Activated CD4-positive, alpha-beta memory T cell treated with anti-CD3 and anti-CD28 coated beads, Interleukin-2, amount 10 ng/mL, durations not matched to agents 7 days and 5 days (primary cell): ENCODE data around the gene WASF2. TPM values are rescaled to one million over a fixed set of nuclear protein-coding genes. Genes with fewer than 3 reads are reported as not detected.

Experiments used
- CTCF ChIA-PET: fragments of 350-600 bp; sonication (Branson Sonifier 250); formaldehyde crosslinking; loops from one replicate; lab custom pipeline; 2021; ENCODE audit warnings: antibody characterized with exemption, inconsistent platforms; lab: Charles Lee
- POLR2A ChIA-PET: fragments of 350-600 bp; sonication (Branson Sonifier 250); formaldehyde crosslinking; loops from one replicate; lab custom pipeline; 2021; ENCODE audit warnings: antibody characterized with exemption; lab: Charles Lee
- DNase-seq: peaks from one replicate; pipeline ENCODE4 v3.0.0-alpha.2; 2020
- H3K27ac Mint-ChIP-seq: one replicate; pipeline ENCODE4 v1.8.0; 2021; ENCODE audit warnings: mild to moderate bottlenecking, mixed read lengths
- H3K27me3 Mint-ChIP-seq: one replicate; pipeline ENCODE4 v1.8.0; 2021; ENCODE audit warnings: mixed read lengths
- H3K36me3 Mint-ChIP-seq: one replicate; pipeline ENCODE4 v1.8.0; 2021; ENCODE audit warnings: low read depth, mixed read lengths
- H3K4me1 Mint-ChIP-seq: one replicate; pipeline ENCODE4 v1.8.0; 2021; ENCODE audit warnings: mixed read lengths
- H3K4me3 Mint-ChIP-seq: one replicate; pipeline ENCODE4 v1.8.0; 2021; ENCODE audit warnings: mild to moderate bottlenecking, mixed read lengths
- H3K9me3 Mint-ChIP-seq: one replicate; pipeline ENCODE4 v1.8.0; 2021; ENCODE audit warnings: mixed read lengths
- total RNA-seq, 2 experiments: library from RNA; stranded (reverse); gene quantifications; one replicate each; pipeline ENCODE4 v1.2.3, GENCODE V29; 2021

Gene WASF2
- total RNA-seq, 2 experiments from 2014 or later, result 150 TPM

GRCh38 chr1:27361044-27361402 is 128.9 kb downstream of the WASF2 start:
- no peaks in the 10 kb centered on the region for H3K36me3 Mint-ChIP-seq
- peaks cover 52% of the 10 kb centered on the region for H3K4me1 Mint-ChIP-seq
- peaks cover 8% of the 10 kb centered on the region for H3K27me3 Mint-ChIP-seq
- H3K9me3 Mint-ChIP-seq, result no peaks in the 10 kb centered on the region
- POLR2A ChIA-PET, result interaction anchor here (1.1 to 1.2 kb wide), 2 partner anchors 9 to 28 kb away, joined by 3 read pairs; no protein-coding TSS in a partner anchor
- H3K27ac Mint-ChIP-seq, result no peak overlapping the region
- CTCF ChIA-PET, result interaction anchor here (1.9 kb wide), 1 partner anchor 10 kb away, joined by 4 read pairs; no protein-coding TSS in a partner anchor
- no peak for DNase-seq
- H3K4me3 Mint-ChIP-seq, result peak overlapping the region; percentile 21

- ChIA-PET POLR2A (interaction anchor here (1.1 to 1.2 kb wide), 2 partner anchors 10 to 19 kb away, joined by 3 to 4 read pairs; partner anchors contain the start of gene SYTL1), CTCF (interaction anchor here (0.6 to 1.9 kb wide), 3 partner anchors 10 to 310 kb away, joined by 3 to 4 read pairs (median 4); no protein-coding TSS in a partner anchor)
- H3K36me3 Mint-ChIP-seq, result no peaks in the 10 kb centered on the region
- H3K4me3 Mint-ChIP-seq, result peak overlapping the region; percentile 62
- DNase-seq, result peak; percentile 54
- H3K27ac Mint-ChIP-seq, result peak overlapping the region; percentile 59
- peaks cover 8% of the 10 kb centered on the region for H3K27me3 Mint-ChIP-seq
- no peaks in the 10 kb centered on the region for H3K9me3 Mint-ChIP-seq
- H3K4me1 Mint-ChIP-seq, result peaks cover 56% of the 10 kb centered on the region
Measured at GRCh38 chr1:27360159-27361043, 129.6 kb downstream of the WASF2 start.

GRCh38 chr1:27359822-27360158 is 130.2 kb downstream of the WASF2 start:
- ChIA-PET CTCF (interaction anchor here (1.2 to 1.9 kb wide), 2 partner anchors 11 to 27 kb away, joined by 4 read pairs; no protein-coding TSS in a partner anchor), POLR2A (interaction anchor here (1.2 kb wide), 1 partner anchor 18 kb away, joined by 4 read pairs; the partner anchor contains the start of gene SYTL1)
- H3K4me1 Mint-ChIP-seq, result peaks cover 53% of the 10 kb centered on the region
- no peaks in the 10 kb centered on the region for H3K36me3 Mint-ChIP-seq
- DNase-seq, result no peak
- peak overlapping the region; percentile 59 for H3K27ac Mint-ChIP-seq
- no peaks in the 10 kb centered on the region for H3K9me3 Mint-ChIP-seq
- peaks cover 8% of the 10 kb centered on the region for H3K27me3 Mint-ChIP-seq
- H3K4me3 Mint-ChIP-seq, result peak overlapping the region; percentile 62

- Mint-ChIP-seq H3K9me3 (no peaks in the 10 kb centered on the region), H3K4me1 (peaks cover 49% of the 10 kb centered on the region), H3K36me3 (no peaks in the 10 kb centered on the region), H3K4me3 (peak overlapping the region; percentile 1), H3K27ac (no peak overlapping the region), H3K27me3 (peaks cover 8% of the 10 kb centered on the region)
- ChIA-PET CTCF (interaction anchor here (2.4 to 3.1 kb wide), 5 partner anchors 15 to 59 kb away, joined by 10 to 36 read pairs (median 12); no protein-coding TSS in a partner anchor), POLR2A (interaction anchor here (1.0 to 9.1 kb wide), 4 partner anchors 7 to 204 kb away, joined by 4 to 93 read pairs (median 20); partner anchors contain the start of genes MAP3K6, SLC9A1 and SYTL1)
- no peak for DNase-seq
Measured at GRCh38 chr1:27358928-27359313, 131.0 kb downstream of the WASF2 start.

DNA sequence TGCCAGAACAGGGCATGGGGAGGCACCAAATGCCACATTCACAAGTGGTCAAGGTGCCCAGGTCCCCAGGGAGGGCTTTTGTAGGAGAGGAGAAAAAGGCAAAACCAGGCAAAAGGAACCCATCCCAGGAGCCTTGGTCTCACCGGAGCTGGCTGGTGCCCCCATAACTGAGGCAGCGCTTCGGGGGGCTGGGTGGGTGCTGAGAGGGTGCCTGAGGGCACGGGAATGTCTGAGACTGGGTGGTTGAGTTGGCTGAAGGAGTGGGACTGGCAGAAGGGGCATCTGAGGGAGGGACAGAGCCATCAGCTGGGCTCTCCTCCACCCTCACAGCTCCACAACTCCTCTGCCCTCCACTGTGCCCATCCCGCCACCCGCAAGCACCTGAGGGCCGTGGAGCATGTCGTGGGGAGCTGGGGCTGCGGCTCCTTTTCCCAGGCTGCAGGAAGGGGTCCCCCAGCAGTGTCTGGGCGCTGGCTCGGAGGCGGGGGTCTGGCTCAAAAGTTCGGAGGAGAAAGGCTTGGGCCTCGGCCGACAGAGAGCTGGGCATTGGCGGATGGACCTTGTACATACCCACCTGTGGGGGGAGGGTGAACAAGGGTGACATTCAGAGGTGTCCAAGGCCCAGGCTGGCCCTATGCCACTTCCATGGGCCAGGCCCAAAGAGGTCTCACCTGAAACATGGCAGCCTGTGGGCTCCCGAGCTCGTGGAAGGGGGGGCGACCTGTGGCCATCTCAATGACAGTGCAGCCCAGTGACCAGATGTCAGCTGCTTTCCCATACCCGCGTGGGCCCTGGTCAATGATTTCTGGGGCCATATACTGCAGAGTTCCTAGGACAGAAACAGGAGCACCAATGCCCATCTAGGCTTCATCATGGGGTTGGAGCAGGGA is 131.7 kb downstream of the WASF2 start:
- peaks cover 50% of the 10 kb centered on the region for H3K4me1 Mint-ChIP-seq
- no peak for DNase-seq
- no peaks in the 10 kb centered on the region for H3K9me3 Mint-ChIP-seq
- H3K36me3 Mint-ChIP-seq, result no peaks in the 10 kb centered on the region
- POLR2A ChIA-PET, result interaction anchor here (1.0 to 9.1 kb wide), 8 partner anchors 7 to 203 kb away, joined by 3 to 93 read pairs (median 6); partner anchors contain the start of genes GPR3, MAP3K6, SLC9A1 and SYTL1
- H3K27ac Mint-ChIP-seq, result no peak overlapping the region
- CTCF ChIA-PET, result interaction anchor here (0.7 to 3.1 kb wide), 20 partner anchors 8 to 644 kb away, joined by 3 to 36 read pairs (median 8); partner anchors contain the start of genes MAP3K6, SYTL1 and TMEM222
- H3K4me3 Mint-ChIP-seq, result peak overlapping the region; percentile 66
- H3K27me3 Mint-ChIP-seq, result peaks cover 8% of the 10 kb centered on the region

DNA sequence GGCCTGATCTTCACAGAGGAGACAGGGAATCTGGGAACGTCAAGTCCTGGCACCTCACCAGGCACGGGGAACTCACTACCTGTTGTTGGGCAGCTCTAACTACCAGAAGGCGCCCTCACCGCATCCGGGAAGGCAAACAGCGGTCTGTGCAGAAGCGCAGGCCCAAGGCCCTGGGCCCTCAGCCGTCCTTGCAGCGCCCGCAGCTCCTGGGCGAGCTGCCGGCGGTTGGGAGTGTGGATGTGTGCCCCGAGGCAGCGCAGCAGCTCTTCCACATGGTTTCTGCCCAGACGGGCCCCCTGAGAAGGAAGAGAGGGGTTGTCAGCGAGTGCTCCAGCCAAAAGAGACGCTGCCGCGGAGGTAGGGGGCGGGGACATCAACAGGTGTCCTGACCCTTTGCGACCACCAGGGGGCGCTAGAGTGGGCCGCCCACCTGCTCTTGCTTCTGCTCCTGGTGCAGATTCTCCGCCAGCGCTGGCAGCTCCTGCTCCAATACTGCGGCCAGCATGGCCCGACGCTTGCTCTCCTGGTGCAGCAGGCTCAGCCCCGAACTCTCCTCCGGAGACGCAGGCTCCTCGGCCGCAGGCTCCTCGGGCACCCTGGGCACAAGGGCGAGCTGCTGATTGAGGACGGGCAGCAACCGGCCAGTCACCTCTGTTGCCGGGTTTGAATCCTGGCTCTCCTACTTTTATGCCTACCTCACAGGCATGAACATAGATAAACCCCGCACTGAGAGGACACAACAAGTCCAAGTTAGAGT is 132.5 kb downstream of the WASF2 start:
- ChIA-PET CTCF (interaction anchor here (0.7 to 3.1 kb wide), 27 partner anchors 9 to 645 kb away, joined by 3 to 36 read pairs (median 6); partner anchors contain the start of genes MAP3K6, SYTL1 and TMEM222), POLR2A (interaction anchor here (0.8 to 9.1 kb wide), 11 partner anchors 8 to 45 kb away, joined by 3 to 93 read pairs (median 5); partner anchors contain the start of genes GPR3, MAP3K6 and SYTL1)
- Mint-ChIP-seq H3K27me3 (peaks cover 8% of the 10 kb centered on the region), H3K4me1 (peaks cover 50% of the 10 kb centered on the region), H3K4me3 (peak overlapping the region; percentile 66), H3K36me3 (no peaks in the 10 kb centered on the region), H3K9me3 (no peaks in the 10 kb centered on the region), H3K27ac (peak overlapping the region; percentile 92)
- DNase-seq, result peak; percentile 87

DNA sequence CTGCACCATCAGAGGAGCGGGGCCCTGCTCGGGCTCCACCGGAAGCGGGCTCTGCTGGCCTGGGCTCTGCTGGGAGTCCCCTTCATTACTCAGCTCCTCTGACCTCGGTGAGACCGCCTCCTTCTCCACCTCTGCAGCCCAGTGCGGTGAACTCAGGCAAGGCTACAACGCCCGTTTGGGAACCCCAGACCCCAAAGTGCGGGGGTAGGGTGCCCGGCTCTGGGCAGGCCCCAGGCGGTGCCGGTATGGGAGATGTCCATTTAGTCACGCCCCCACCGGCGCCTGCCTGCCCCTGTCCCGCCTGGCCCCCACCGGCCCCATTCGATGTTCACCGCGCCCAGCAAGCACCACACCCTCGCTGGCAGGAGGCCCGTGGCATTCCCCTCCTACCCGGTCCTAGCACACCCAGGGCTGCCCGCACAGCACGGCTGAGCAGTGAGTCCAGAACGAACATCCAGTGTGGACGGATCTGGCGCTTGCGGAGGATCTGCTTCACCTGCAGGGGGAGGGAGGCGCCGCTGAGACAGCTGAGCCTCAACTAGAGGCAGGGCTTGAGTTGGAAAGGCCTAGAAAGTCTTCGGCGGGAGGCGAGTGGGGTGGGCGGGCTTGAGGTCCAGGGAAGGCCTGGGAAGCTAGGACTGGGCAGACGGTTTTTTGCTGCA is 133.2 kb downstream of the WASF2 start:
- DNase-seq, result peak; percentile 46
- Mint-ChIP-seq H3K4me1 (peaks cover 50% of the 10 kb centered on the region), H3K27me3 (peaks cover 8% of the 10 kb centered on the region), H3K27ac (peak overlapping the region; percentile 92), H3K9me3 (no peaks in the 10 kb centered on the region), H3K36me3 (peaks cover 4% of the 10 kb centered on the region), H3K4me3 (peak overlapping the region; percentile 66)
- CTCF ChIA-PET, result interaction anchor here (0.7 to 3.1 kb wide), 27 partner anchors 8 to 312 kb away, joined by 3 to 36 read pairs (median 6); partner anchors contain the start of genes MAP3K6, SYTL1 and TMEM222
- POLR2A ChIA-PET, result interaction anchor here (0.8 to 9.1 kb wide), 14 partner anchors 8 to 45 kb away, joined by 3 to 93 read pairs (median 4); partner anchors contain the start of genes GPR3, MAP3K6 and SYTL1

- Mint-ChIP-seq H3K9me3 (no peaks in the 10 kb centered on the region), H3K27ac (peak overlapping the region; percentile 92), H3K36me3 (peaks cover 5% of the 10 kb centered on the region), H3K27me3 (peaks cover 8% of the 10 kb centered on the region), H3K4me1 (peaks cover 50% of the 10 kb centered on the region), H3K4me3 (peak overlapping the region; percentile 66)
- ChIA-PET CTCF (interaction anchor here (1.1 to 3.1 kb wide), 7 partner anchors 10 to 316 kb away, joined by 3 to 36 read pairs (median 12); partner anchors contain the start of genes IFI6 and MAP3K6), POLR2A (interaction anchor here (1.1 to 9.1 kb wide), 8 partner anchors 7 to 41 kb away, joined by 3 to 93 read pairs (median 6); partner anchors contain the start of genes MAP3K6 and SYTL1)
- no peak for DNase-seq
Measured at GRCh38 chr1:27356277-27356618, 133.7 kb downstream of the WASF2 start.

GRCh38 chr1:27355683-27356082 is 134.3 kb downstream of the WASF2 start:
- DNase-seq, result no peak
- Mint-ChIP-seq H3K9me3 (no peaks in the 10 kb centered on the region), H3K27me3 (peaks cover 8% of the 10 kb centered on the region), H3K27ac (peak overlapping the region; percentile 92), H3K4me3 (peak overlapping the region; percentile 66), H3K4me1 (peaks cover 49% of the 10 kb centered on the region), H3K36me3 (peaks cover 5% of the 10 kb centered on the region)
- POLR2A ChIA-PET, result interaction anchor here (1.1 to 9.1 kb wide), 6 partner anchors 10 to 41 kb away, joined by 3 to 93 read pairs (median 8); partner anchors contain the start of genes MAP3K6 and SYTL1
- CTCF ChIA-PET, result interaction anchor here (1.0 to 2.1 kb wide), 6 partner anchors 10 to 316 kb away, joined by 3 to 21 read pairs (median 5); partner anchors contain the start of gene IFI6
